NCI-H510A treated with DMSO at 0.1 percent for 48 hours (cell line): ENCODE measurements around the gene TRMT10A.
"Not testable (repeated sequence)": the region's sequence is repeated elsewhere in the genome, so short reads cannot be mapped to it uniquely, and the experiment has no call there.

Source experiments
- DNase-seq: peaks from one replicate; lab custom pipeline; 2025; lab: John Stamatoyannopoulos, UW

Gene TRMT10A

DNA sequence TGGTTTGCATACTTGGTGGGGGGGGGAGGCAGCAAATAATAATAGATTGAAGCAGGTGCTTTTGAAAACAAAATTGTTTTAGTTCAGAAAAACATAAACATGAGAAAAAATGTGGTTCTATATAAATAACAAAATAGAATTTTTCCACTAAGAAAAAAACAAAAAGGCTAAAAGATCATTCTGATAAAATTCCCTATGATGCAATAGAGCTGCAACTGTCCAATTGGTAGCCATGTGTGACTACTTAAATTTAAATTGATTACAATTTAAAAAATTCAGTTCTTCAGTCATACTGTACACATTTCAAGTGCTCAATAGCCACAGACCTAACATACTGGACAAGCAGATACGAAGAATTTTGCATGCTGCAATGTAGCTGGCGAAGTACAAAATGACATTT is 11.0 kb downstream of the TRMT10A start:
- no peak for DNase-seq

GRCh38 chr4:99540277-99540939 is 23.4 kb downstream of the TRMT10A start:
- DNase-seq: no peak

DNA sequence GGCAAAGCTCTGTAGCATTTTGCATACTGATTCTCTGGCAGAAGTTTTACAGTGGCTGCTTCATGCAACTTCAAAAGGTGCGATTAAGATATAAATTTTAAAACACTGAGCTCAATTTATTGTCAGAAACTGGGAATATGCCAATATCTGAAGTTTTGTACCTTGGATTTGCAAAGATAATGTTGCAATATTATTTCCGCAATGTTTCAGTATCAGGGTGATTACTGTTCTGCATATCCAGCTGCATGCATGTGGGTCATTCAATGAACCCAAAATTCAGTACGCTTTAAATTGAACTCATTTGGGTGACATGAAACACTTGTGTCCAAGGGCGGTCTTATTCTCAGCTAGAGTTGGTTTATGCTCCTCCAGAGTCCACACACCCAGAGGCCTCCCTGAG is 26.2 kb downstream of the TRMT10A start:
- DNase-seq: no peak

GRCh38 chr4:99536848-99537247 is 27.0 kb downstream of the TRMT10A start:
- no peak for DNase-seq

GRCh38 chr4:99536271-99536670 is 27.6 kb downstream of the TRMT10A start:
- no peak for DNase-seq

DNA sequence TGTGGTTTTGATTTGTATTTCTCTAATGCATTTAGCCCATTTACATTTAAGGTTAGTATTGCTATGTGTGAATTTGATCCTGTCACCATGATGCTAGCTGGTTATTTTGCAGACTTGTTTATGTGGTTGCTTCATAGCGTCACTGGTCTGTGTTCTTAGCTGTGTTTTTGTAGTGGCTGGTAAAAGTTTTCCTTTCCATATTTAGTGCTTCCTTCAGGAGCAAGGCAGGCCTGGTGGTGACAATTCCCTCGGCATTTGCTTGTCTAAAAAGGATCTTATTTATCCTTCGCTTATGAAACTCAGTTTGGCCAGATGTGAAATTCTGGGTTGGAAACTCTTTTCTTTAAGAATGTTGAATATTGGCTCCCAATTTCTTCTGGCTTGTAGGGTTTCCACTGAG is 29.1 kb downstream of the TRMT10A start:
- not testable (repeated sequence) for DNase-seq

GRCh38 chr4:99529956-99530355 is 33.9 kb downstream of the TRMT10A start:
- no peak for DNase-seq

DNA sequence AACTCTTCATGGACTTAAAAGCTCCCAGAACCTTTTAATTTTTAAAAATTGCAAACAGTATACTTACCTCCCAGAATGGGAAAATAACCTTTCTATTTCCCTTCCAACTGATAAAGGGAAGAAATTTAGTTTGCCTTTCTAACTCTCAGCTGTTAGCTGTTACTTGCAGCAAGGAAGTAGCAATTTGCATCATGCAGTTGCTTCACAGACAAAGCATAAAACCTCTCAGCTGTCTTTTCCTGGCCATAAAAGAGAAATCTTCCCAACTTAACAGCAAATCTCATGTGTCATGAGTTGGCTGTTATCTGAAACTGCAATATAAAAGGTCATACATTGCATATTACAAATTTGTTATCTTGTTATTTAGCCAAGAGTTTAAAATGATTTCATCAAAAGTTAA is 34.6 kb downstream of the TRMT10A start:
- no peak for DNase-seq

GRCh38 chr4:99518601-99519295 is 45.1 kb downstream of the TRMT10A start:
- DNase-seq: no peak

DNA sequence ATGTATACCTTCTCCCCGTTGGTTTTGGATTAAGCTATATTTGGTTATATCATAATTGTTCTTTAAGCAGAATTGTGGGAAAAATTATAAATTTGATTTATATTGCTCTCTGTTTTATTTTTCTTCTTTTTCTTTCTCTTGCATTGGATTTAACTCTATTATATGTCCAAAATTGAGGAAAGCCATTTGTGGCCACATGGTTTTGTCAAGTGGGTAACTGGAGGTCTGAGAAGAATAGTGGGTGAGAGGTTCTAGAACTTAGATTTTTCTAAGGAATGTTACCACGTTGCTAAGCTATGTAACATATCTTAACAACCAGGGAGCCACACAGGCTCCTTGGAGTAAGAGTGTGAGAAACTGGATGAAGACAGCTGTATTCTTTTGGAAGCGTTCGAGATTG is 53.1 kb downstream of the TRMT10A start, which contains the start of gene C4orf17:
C4orf17 (plus strand) TSS at position 301 of the 400 bp plus-strand sequence. CDS start 2,061 bp downstream, outside the sequence.
- no peak for DNase-seq

DNA sequence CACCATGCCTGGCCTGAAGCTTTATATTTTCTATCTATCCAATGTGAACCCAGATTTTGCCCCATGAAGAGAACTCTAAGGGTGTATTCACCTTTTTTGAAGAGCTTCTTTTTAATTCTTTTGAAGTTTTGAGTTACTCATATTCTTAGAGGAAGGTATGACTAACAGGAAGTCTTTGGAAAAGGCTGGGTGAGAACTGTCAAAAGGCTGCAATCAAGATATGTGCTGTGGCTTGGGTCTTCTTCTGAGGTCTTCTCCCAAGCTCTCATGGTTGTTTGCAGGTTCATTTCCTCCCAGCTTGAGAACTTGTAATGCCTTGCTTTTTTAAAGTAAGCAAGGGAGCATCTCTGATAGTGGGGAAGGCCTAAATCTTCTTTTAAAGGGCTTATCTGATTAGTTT is 56.1 kb downstream of the TRMT10A start:
- DNase-seq: no peak

- no peak for DNase-seq
Observed at GRCh38 chr4:99507349-99507748, 56.5 kb downstream of the TRMT10A start.

- DNase-seq: no peak
Observed at GRCh38 chr4:99506781-99507180, 57.1 kb downstream of the TRMT10A start.

DNA sequence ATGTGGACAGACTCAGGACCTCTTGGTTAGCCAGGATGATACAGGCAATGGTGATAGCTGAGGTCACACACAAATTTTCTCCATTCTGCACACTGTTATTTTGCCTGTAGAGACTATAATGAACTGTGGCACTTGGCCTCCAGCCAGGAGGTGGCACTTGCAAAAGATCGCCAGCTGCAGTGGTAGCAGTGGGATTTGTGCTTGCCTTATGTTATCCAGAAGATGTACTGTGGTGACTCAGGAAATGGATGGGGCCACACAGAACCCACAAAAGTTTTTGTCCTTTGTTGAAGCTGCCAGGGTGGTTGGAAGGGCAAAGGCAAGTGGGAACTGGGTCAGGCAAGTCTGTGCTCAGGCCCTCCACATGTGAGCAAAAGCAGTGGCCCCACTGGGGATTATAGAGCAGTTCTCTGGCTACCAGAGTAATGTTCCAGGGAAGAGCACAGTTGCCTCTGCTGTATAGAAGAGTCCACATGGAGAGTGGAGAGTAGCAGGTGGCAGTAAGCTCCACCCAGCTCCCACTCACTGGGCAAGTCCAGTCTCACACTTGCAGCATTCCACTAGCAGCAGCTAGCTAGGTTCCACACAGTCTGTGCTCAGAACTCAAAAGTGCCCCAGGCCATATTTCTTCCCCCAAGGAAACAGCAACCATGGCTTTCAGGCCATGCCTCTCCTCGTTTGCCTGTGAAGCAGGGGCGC is 58.9 kb downstream of the TRMT10A start:
- DNase-seq: no peak
